ENCODE data around the gene MYO10.

The MYO10 gene

DNA sequence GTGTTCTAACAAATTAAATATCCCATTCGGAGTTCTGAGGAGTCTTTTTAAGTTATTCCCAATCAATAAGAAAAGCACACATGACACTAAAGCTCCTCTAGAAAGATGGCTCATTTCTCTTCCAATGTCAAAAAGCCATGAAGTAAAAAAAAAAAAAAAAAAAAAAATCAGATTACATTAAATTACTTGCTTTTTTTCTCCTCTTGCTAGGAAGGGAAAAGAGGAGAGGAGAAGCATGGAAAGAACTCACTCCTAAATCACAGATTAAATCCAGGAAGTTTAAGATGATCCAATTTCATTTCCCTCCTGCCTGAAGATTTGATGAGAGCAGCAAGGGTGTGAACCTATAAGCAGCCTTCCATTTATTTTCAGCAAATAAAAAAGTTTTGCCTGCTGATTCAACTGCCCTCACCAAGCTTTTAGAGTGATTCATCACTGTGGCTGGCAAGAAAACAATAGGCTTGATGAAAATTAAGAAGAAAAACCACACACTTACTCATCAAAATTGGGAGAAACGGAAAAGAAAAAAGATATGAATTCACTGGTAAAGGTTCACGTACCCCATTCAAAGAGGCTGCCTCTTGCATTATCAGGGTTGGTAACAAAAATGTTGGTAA, 19.7 kb downstream of the MYO10 start:
- no peak for FAIRE-seq

- no peak for FAIRE-seq
Measured at GRCh38 chr5:16914584-16914983, 21.5 kb downstream of the MYO10 start.

DNA sequence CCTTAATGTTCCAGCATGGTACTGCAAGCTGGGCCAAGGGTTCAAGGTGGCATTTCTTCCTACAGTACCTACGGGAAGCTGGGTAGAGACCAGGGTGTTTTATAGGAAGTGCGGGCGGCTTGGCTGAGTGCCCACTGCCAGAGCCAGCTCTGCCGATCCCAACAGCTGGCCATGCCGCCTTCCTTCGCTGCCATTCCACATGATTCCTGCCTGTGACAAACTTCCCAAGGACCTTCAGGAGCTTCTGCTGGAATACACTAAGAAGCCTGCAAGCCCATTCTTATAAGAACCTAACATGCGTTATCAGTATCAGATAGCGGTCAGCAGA, 22.0 kb downstream of the MYO10 start:
- no peak for FAIRE-seq

DNA sequence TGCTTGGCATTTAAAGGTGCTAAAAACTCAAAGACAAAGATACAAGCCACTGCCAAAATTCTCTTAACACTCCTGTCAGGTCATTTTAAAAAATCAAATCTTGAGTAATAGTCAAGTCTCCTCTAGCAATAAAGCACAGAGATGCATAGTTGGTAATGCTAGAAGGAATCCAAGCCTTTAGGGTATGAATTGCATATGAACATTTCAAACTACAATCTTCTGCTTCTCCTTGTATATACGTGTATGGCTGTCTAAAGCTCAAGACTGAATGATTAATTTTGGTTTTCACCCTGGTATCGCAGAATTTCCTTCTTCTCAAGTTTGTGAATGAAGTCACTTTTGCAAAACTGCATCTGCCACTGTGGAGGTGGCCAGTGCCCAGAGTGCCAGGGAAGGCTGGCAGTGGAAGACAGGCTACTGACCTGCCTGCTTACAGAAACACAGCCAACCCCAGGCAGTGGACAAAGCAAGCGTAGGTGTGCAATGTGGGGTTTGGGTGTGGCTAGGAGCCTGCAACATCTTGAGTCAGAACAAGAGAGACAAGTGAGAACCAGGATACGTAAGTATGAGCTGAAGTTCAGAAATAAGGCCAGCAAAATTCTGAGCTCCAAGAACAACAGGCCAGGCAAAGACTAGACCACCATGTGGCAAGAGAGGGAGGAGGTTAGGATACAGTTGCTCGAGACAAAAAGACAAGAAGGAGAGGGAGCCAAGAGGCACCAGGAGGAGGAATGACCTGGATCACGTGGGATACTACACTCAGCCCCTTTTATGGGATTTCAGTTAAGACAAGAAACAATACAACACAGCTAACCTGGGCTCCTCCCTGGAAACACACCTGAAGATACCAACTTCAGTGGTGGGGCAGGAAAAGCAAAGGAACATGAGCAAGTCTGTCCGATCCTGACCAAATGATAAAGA, 22.6 kb downstream of the MYO10 start:
- no peak for FAIRE-seq

GRCh38 chr5:16912080-16912479, 24.0 kb downstream of the MYO10 start:
- no peak for FAIRE-seq

DNA sequence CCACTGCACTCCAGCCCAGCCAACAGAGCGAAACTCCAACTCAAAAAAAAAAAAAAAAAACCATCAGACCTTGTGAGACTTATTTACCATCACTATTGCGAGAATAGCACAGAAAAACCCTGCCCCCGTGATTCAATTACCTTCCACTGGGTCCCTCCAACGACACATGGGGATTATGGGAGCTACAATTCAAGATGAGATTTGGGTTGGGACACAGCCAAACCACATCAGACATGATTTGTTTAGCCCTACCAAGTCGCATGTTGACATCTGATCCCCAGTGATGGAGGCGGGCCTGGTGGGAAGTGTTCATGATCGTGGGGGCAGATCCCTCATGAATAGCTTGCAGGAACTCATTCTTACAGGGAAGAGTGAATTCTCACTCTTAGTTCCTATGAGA, 26.6 kb downstream of the MYO10 start:
- no peak for FAIRE-seq

DNA sequence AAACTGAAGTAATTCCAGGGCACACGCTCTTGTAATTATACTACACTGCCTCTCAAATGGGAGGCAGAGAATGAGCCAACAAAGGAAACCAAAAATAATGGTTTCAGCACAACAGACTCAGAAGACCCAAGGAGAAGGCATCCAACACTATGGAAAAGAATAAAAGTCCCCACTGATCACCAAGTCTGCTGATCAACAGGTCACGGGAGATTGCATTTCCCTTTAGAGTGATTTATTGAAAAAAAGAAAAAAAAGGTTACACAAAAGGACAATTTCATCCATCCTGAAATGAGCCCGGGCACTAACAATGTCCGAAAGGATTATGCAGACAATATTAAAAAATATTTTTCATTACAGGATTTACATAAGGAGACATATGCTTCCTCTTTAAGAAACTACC, 28.8 kb downstream of the MYO10 start:
- no peak for FAIRE-seq

DNA sequence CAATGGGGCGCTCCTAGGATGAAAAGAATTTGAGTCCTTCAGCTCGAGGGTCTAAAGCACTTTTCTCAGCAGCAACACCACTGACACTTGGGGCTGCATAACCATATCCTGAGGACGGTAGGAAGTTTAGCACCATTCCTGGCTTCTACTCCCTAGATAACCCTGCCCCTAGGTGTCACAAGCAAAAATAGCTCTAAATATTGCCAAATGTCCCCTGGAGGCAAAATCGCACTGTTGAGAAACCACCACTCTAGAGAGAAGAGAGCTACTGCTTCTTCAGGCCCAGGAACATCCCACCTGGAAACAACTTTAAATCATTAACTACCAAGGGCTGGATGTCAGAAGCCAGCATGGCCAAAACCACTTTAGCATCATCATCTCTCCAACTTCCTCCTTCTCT, 29.8 kb downstream of the MYO10 start:
- FAIRE-seq: no peak

GRCh38 chr5:16903480-16904300, 32.4 kb downstream of the MYO10 start:
- FAIRE-seq: no peak

- FAIRE-seq: no peak
Measured at GRCh38 chr5:16902846-16903245, 33.2 kb downstream of the MYO10 start.

GRCh38 chr5:16901021-16901644, 35.0 kb downstream of the MYO10 start:
- FAIRE-seq: no peak

DNA sequence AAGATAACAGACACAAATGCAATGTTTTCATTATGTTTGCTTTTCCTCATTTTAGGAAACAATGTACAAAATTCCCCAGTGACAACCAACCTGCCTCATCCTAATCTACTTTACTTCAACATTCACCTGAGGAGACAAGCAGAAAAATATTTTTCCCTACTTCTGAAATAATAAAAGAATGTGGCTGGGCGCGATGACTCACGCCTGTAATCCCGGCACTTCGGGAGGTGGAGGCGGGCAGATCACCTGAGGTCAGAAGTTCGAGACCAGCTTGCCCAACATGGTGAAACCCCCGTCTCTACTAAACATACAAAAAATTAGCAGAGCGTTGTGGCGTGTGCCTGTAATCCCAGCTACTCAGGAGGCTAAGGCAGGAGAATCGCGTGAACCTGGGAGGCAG, 36.9 kb downstream of the MYO10 start:
- FAIRE-seq: no peak

DNA sequence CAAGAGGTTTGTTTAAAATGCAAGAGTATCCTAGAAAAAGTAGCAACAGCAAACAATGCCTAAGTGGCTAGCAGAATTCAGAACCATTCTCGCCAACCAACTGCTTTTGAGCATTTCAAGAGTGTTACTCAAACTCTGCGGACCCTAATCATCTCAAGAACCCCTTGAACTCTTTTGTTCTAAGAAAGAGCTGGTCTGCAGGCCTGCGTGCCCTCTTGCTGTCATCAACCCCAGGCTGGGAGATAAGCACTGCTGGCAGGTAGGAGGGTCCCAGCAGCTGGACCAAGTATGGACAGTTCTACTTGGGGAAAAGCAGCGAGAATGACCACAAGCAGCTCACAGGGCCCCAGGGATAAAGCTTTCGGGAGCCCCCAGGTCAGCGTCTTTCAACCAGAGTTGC, 38.3 kb downstream of the MYO10 start:
- FAIRE-seq: no peak

DNA sequence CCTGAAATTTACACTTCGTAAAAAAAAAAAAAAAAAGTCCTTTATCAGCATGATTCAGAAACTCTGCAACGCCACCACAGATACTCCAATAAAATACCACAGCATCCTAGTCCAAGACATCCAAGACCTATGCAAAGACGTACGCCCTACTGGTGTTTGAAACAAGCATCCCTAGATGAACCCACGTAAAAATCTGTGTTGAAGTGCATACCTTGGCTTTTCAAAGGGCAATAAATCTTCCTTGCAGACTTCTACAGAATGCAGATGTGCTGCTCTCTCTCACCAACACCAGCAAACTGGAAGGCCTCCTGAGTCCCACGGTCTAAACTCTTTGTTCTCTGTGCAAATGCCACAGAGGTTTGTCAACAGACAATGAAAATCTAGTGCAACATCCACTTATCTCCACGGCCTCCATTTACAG, 38.8 kb downstream of the MYO10 start:
- no peak for FAIRE-seq

DNA sequence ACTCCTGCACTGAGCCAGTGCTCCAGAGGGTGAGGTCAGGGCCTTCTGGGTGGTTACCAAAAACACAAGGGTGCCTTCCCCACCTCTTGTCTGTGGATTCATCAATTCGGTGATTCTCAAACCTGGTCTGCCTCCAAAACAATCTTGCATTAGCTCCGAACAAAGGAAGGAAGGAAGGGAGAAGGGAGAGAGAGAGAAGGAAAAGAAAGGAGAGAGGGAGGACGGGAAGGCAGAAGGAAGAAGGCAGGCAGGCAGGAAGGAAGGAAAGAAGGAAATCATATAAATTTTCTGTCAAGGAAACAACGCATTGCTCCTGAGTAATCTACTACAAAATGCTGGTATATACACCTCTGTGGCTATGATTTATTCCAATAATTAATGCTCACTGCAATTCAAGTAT, 39.3 kb downstream of the MYO10 start:
- no peak for FAIRE-seq

- FAIRE-seq: no peak
Measured at GRCh38 chr5:16894236-16895057, 41.6 kb downstream of the MYO10 start.

GRCh38 chr5:16891033-16891432, 45.1 kb downstream of the MYO10 start:
- FAIRE-seq: no peak

DNA sequence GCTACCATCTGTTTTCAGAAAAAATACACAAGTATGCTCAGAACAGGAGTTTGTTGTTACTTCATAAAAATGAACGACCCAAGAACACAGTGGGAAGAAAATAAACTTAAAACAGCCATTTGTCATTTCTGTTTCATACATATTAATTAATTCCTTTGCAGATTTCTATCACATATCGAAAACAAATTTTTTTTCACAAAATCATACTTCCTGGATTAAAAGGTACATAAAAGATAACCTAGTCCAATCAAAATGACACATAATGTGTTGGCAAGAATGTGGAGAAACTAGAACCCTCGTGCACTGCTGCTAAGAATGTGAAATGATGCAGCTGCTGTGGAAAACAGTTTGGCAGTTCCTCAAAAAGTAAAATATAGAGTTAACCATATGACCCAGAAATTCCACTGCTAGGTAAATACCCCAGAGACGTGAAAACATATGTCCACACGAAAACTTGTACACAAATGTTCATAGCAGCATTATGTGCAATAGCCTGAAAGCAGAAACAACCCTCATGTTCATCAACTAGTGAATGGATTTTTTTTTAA, 46.0 kb downstream of the MYO10 start:
- no peak for FAIRE-seq

- FAIRE-seq: no peak
Measured at GRCh38 chr5:16889203-16889971, 46.7 kb downstream of the MYO10 start.

DNA sequence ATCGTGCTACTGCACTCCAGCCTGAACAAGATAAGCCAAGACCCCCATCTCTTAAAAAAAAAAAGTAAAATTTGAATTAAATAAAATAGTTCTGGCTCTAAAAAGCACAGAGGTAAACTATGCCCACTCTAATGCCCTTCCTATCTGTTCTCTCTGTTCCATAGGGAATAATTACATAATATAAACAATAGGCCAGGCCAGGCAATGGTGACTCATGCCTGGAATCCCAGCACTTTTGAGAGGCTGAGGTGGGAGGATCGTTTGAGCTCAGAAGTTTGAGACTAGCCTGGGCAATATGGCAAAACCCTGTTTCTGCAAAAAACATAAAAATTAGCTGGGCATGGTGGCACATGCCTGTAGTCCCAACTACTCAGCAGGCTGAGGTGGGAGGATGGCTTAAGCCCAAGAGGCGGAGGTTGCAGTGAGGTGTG, 47.4 kb downstream of the MYO10 start:
- no peak for FAIRE-seq

- FAIRE-seq: no peak
Measured at GRCh38 chr5:16886793-16887345, 49.2 kb downstream of the MYO10 start.

All from colon (tissue), 2 donors.